Neural progenitor cell (in vitro differentiated cells): Measurements from ENCODE around the gene DCST1. TPM values are rescaled to one million over a fixed set of nuclear protein-coding genes. Genes with fewer than 3 reads are reported as not detected.
A peak's percentile ranks its signal among the peaks of the same experiment; 100 is the strongest.

Experiments used
- DNase-seq: peaks from one replicate; pipeline ENCODE4 v3.0.0-alpha.2; 2016; ENCODE audit warnings: low spot score
- H2AFZ ChIP-seq: fragments of 200-600 bp; sonication (generic); replicated peaks from 2 replicates; pipeline ENCODE4 v1.6.1; 2016; ENCODE audit warnings: antibody characterized with exemption
- H3F3A ChIP-seq: fragments of 200-600 bp; sonication (generic); 2 replicates; pipeline ENCODE4 v1.6.1; 2016; ENCODE audit warnings: antibody characterized with exemption, low read depth
- H3K27ac ChIP-seq: fragments of 200-600 bp; sonication (generic); 2 replicates; pipeline ENCODE4 v1.5.1; 2016; ENCODE audit warnings: mild to moderate bottlenecking
- H3K27me3 ChIP-seq: fragments of 200-600 bp; sonication (generic); 2 replicates; pipeline ENCODE4 v1.6.1; 2016; ENCODE audit warnings: mild to moderate bottlenecking, moderate library complexity
- H3K36me3 ChIP-seq: fragments of 200-600 bp; sonication (generic); 2 replicates; pipeline ENCODE4 v1.5.1; 2016
- H3K4me1 ChIP-seq: fragments of 200-600 bp; sonication (generic); 2 replicates; pipeline ENCODE4 v1.6.1; 2016; ENCODE audit warnings: mixed run types
- H3K4me2 ChIP-seq: fragments of 200-600 bp; sonication (generic); 2 replicates; pipeline ENCODE4 v1.6.1; 2016
- H3K4me3 ChIP-seq: fragments of 200-600 bp; sonication (generic); 2 replicates; pipeline ENCODE4 v1.5.1; 2016
- H3K79me2 ChIP-seq: fragments of 200-600 bp; sonication (generic); 2 replicates; pipeline ENCODE4 v1.6.1; 2016; ENCODE audit warnings: low read depth
- H3K9ac ChIP-seq: fragments of 200-600 bp; sonication (generic); 2 replicates; pipeline ENCODE4 v1.6.1; 2016
- H3K9me3 ChIP-seq: fragments of 200-600 bp; sonication (generic); 2 replicates; pipeline ENCODE4 v1.5.1; 2016; ENCODE audit warnings: low read depth
- H4K20me1 ChIP-seq: fragments of 200-600 bp; sonication (generic); 2 replicates; pipeline ENCODE4 v1.6.1; 2016; ENCODE audit warnings: low read depth
- H3K27ac Mint-ChIP-seq: 3 replicates; pipeline ENCODE4 v1.8.0; 2021; ENCODE audit warnings: mixed read lengths
- H3K27me3 Mint-ChIP-seq: 2 replicates; pipeline ENCODE4 v1.8.0; 2022; ENCODE audit warnings: low read depth, mild to moderate bottlenecking, inconsistent platforms, moderate library complexity, mixed read lengths; ENCODE audit not compliant: insufficient read depth
- H3K36me3 Mint-ChIP-seq: 3 replicates; pipeline ENCODE4 v1.8.0; 2021; ENCODE audit warnings: mixed read lengths
- H3K4me1 Mint-ChIP-seq: 3 replicates; pipeline ENCODE4 v1.8.0; 2021; ENCODE audit warnings: mixed read lengths
- H3K4me3 Mint-ChIP-seq: 3 replicates; pipeline ENCODE4 v1.8.0; 2021; ENCODE audit warnings: mild to moderate bottlenecking, moderate library complexity, mixed read lengths
- H3K9me3 Mint-ChIP-seq: 3 replicates; pipeline ENCODE4 v1.8.0; 2020; ENCODE audit warnings: mixed read lengths
- EZH2 ChIP-seq: fragments of 200-600 bp; sonication (generic); IDR thresholded peaks from 2 replicates; pipeline ENCODE4 v1.6.1; 2017; ENCODE audit warnings: antibody characterized with exemption, mild to moderate bottlenecking, moderate library complexity
- EZH2phosphoT487 ChIP-seq: fragments of 200-600 bp; sonication (generic); IDR thresholded peaks from 2 replicates; pipeline ENCODE4 v1.6.1; 2017; ENCODE audit warnings: antibody characterized with exemption
- total RNA-seq: library from RNA; depleted of rRNA; stranded (reverse); fragments of >200 nt; gene quantifications from 2 replicates; pipeline ENCODE4 v1.2.3, GENCODE V29; 2015; ENCODE audit warnings: low replicate concordance
- TF ChIP-seq, protein P1 (sequence below): fragments of 200-600 bp; sonication (generic); IDR thresholded peaks from 2 replicates; pipeline ENCODE4 v1.5.1; 2017; ENCODE audit warnings: antibody characterized with exemption, mild to moderate bottlenecking

DCST1 gene
- total RNA-seq, 1 donor from 2014 or later, result not detected

DNA sequence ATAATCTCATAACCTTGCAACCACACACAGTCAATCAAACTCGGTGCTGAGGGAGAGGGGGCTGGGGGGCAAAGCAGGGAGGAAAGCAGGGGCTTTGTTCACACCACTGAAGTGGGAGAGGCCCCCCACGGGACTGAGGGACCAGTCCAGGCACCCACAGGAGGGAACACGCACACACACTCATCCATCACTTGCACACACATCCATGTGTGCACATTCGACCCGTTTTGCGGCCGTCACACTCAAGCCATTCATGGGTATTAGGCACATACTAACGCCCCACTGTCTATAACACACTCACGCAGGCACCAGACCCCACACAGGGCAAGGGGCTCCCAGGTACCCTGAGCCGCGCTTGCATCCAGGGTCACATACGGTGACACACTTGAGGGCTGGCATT, 59.0 kb downstream of the DCST1 start:
- Histone ChIP-seq H3K36me3 (no peaks in the 10 kb centered on the region), H3K9me3 (no peaks in the 10 kb centered on the region), H3K27me3 (peaks cover 23% of the 10 kb centered on the region), H3F3A (peaks cover 8% of the 10 kb centered on the region), H3K27ac (no peak overlapping the region), H4K20me1 (no peaks in the 10 kb centered on the region), H3K4me1 (peaks cover 10% of the 10 kb centered on the region), H2AFZ (no peak overlapping the region), H3K9ac (no peak overlapping the region), H3K79me2 (no peaks in the 10 kb centered on the region), H3K4me2 (no peak overlapping the region), H3K4me3 (no peak overlapping the region)
- Mint-ChIP-seq H3K4me1 (peaks cover 31% of the 10 kb centered on the region), H3K27me3 (peaks cover 10% of the 10 kb centered on the region), H3K36me3 (no peaks in the 10 kb centered on the region), H3K27ac (no peak overlapping the region), H3K9me3 (no peaks in the 10 kb centered on the region), H3K4me3 (peak overlapping the region; percentile 2)
- TF ChIP-seq EZH2phosphoT487 (no peak), EZH2 (no peak)
- TF ChIP-seq, protein P1, sequence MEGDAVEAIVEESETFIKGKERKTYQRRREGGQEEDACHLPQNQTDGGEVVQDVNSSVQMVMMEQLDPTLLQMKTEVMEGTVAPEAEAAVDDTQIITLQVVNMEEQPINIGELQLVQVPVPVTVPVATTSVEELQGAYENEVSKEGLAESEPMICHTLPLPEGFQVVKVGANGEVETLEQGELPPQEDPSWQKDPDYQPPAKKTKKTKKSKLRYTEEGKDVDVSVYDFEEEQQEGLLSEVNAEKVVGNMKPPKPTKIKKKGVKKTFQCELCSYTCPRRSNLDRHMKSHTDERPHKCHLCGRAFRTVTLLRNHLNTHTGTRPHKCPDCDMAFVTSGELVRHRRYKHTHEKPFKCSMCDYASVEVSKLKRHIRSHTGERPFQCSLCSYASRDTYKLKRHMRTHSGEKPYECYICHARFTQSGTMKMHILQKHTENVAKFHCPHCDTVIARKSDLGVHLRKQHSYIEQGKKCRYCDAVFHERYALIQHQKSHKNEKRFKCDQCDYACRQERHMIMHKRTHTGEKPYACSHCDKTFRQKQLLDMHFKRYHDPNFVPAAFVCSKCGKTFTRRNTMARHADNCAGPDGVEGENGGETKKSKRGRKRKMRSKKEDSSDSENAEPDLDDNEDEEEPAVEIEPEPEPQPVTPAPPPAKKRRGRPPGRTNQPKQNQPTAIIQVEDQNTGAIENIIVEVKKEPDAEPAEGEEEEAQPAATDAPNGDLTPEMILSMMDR, result no peak
- no peak for DNase-seq

DNA sequence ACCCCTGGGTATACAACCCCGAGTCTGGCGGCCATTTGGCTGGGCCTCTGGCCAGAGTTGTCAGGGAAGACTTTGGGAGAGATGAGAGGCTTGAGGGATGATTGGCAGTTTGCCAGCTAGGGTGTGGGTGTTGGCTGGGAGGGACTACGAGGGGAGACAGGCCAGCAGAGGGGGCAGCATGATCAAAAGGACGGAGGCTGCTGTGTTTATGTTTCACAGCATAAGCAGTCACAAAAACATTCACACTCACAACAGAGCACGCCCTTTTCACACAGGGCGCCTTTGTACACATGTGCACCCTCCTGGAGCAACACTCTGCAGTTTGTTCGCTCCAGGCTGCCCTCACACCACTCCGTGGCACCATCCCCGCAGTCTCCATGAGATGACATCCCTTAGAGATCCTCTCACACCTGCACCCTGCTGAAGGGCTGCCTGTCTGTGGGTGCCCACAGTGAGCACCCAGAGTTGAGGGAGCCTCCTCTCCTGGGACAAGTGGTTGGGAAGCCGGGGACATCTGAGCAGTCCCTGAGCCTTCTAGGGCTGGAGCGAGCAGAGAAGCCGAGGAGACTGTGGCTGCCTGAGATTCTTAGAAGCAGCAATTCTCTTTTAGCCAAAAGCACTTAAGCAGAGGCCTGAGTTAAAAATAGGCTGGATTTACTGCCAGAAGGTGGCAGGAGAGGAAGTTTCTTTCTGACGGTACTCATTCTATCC, 60.4 kb downstream of the DCST1 start:
- TF ChIP-seq EZH2 (no peak), EZH2phosphoT487 (no peak)
- TF ChIP-seq, protein P1, result peak; percentile 51
- no peaks in the 10 kb centered on the region for H3K9me3 ChIP-seq
- H3K9me3 Mint-ChIP-seq, result no peaks in the 10 kb centered on the region
- peaks cover 8% of the 10 kb centered on the region for H3K27me3 Mint-ChIP-seq
- H3K36me3 Mint-ChIP-seq, result no peaks in the 10 kb centered on the region
- no peak overlapping the region for H3K9ac ChIP-seq
- no peak overlapping the region for H3K4me3 ChIP-seq
- peaks cover 23% of the 10 kb centered on the region for H3K27me3 ChIP-seq
- H3K27ac ChIP-seq, result no peak overlapping the region
- H2AFZ ChIP-seq, result peak overlapping the region; percentile 75
- no peak overlapping the region for H3K4me2 ChIP-seq
- H3F3A ChIP-seq, result peaks cover 8% of the 10 kb centered on the region
- peak; percentile 69 for DNase-seq
- H4K20me1 ChIP-seq, result no peaks in the 10 kb centered on the region
- H3K4me1 Mint-ChIP-seq, result peaks cover 31% of the 10 kb centered on the region
- no peaks in the 10 kb centered on the region for H3K36me3 ChIP-seq
- H3K4me1 ChIP-seq, result peaks cover 10% of the 10 kb centered on the region
- H3K4me3 Mint-ChIP-seq, result peak overlapping the region; percentile 53
- H3K79me2 ChIP-seq, result no peaks in the 10 kb centered on the region
- H3K27ac Mint-ChIP-seq, result no peak overlapping the region

DNA sequence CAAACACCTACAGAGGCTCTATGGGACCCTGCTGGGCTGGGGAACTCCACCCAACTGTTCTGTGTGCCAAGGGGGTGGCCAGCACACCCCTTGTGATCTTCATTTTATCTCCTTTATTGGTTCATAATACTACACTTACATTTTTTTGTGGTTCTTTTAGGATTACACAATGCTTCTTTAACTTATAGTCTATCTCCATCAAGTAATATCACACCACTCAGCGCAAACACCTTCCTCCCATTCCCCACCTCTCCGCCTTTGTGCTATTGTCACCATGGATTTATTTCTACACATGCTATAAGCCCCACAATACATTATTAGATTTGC, 61.0 kb downstream of the DCST1 start:
- TF ChIP-seq EZH2phosphoT487 (no peak), EZH2 (no peak)
- TF ChIP-seq, protein P1, result no peak
- H3K27me3 Mint-ChIP-seq, result peaks cover 8% of the 10 kb centered on the region
- no peak overlapping the region for H3K4me3 Mint-ChIP-seq
- H3K36me3 ChIP-seq, result no peaks in the 10 kb centered on the region
- no peak overlapping the region for H3K4me2 ChIP-seq
- H3K27me3 ChIP-seq, result peaks cover 23% of the 10 kb centered on the region
- no peak overlapping the region for H3K4me3 ChIP-seq
- H3K36me3 Mint-ChIP-seq, result no peaks in the 10 kb centered on the region
- H3K9me3 Mint-ChIP-seq, result no peaks in the 10 kb centered on the region
- H3K9ac ChIP-seq, result no peak overlapping the region
- DNase-seq, result no peak
- no peaks in the 10 kb centered on the region for H3K79me2 ChIP-seq
- no peaks in the 10 kb centered on the region for H4K20me1 ChIP-seq
- H3K4me1 ChIP-seq, result peaks cover 10% of the 10 kb centered on the region
- H2AFZ ChIP-seq, result no peak overlapping the region
- H3K27ac Mint-ChIP-seq, result no peak overlapping the region
- no peak overlapping the region for H3K27ac ChIP-seq
- no peaks in the 10 kb centered on the region for H3K9me3 ChIP-seq
- peaks cover 8% of the 10 kb centered on the region for H3F3A ChIP-seq
- peaks cover 31% of the 10 kb centered on the region for H3K4me1 Mint-ChIP-seq
